NCI-H187 (cell line): Measurements from ENCODE around the gene PLD5.
"Not testable (repeated sequence)": the region's sequence is repeated elsewhere in the genome, so short reads cannot be mapped to it uniquely, and the experiment has no call there.

ENCODE experiments used
- DNase-seq, 2 experiments: peaks; one replicate each; lab custom pipeline; 2025; lab: John Stamatoyannopoulos, UW

PLD5 gene

GRCh38 chr1:242210316-242210715, 314.2 kb downstream of the PLD5 start:
- not testable (repeated sequence) for DNase-seq

- DNase-seq = no peak
These were observed 315.4 kb downstream of the PLD5 start for GRCh38 chr1:242209063-242209462.

- DNase-seq = no peak
These were observed 316.5 kb downstream of the PLD5 start for GRCh38 chr1:242208021-242208420.

GRCh38 chr1:242206994-242207393, 317.5 kb downstream of the PLD5 start:
- DNase-seq = no peak

- no peak for DNase-seq
These were observed 318.6 kb downstream of the PLD5 start for GRCh38 chr1:242205622-242206489.

GRCh38 chr1:242203262-242203661, 321.2 kb downstream of the PLD5 start:
- no peak for DNase-seq

GRCh38 chr1:242201090-242201489, 323.4 kb downstream of the PLD5 start:
- DNase-seq = no peak

- no peak for DNase-seq
These were observed 324.6 kb downstream of the PLD5 start for GRCh38 chr1:242199776-242200458.

GRCh38 chr1:242197907-242198820, 326.3 kb downstream of the PLD5 start:
- DNase-seq = no peak

- no peak for DNase-seq
These were observed 327.6 kb downstream of the PLD5 start for GRCh38 chr1:242196914-242197313.

GRCh38 chr1:242196101-242196500, 328.4 kb downstream of the PLD5 start:
- DNase-seq = no peak

GRCh38 chr1:242189591-242189990, 334.9 kb downstream of the PLD5 start:
- DNase-seq = no peak

- DNase-seq = no peak
These were observed 336.7 kb downstream of the PLD5 start for GRCh38 chr1:242187816-242188215.

- no peak for DNase-seq
These were observed 337.3 kb downstream of the PLD5 start for GRCh38 chr1:242187171-242187570.

- DNase-seq = no peak
These were observed 338.8 kb downstream of the PLD5 start for GRCh38 chr1:242185731-242186130.

GRCh38 chr1:242184955-242185354, 339.5 kb downstream of the PLD5 start:
- no peak for DNase-seq

GRCh38 chr1:242179767-242180166, 344.7 kb downstream of the PLD5 start:
- DNase-seq = not testable (repeated sequence)

GRCh38 chr1:242178924-242179708, 345.4 kb downstream of the PLD5 start:
- no peak for DNase-seq

GRCh38 chr1:242178436-242178835, 346.1 kb downstream of the PLD5 start:
- no peak for DNase-seq

GRCh38 chr1:242162140-242162539, 362.4 kb downstream of the PLD5 start:
- no peak for DNase-seq
